Small intestine (tissue), 7 donors: ENCODE data around the gene PPP1CA. TPM values are rescaled to one million over a fixed set of nuclear protein-coding genes. Genes with fewer than 3 reads are reported as not detected.

ENCODE experiments used
- DNase-seq, 2 donors: peaks; one replicate each; pipeline versions ENCODE4 v3.0.0 to v3.0.0-alpha.2; 2013
- FAIRE-seq: peaks from 2 replicates; lab custom pipeline; 2012; peaks lifted over from hg19 to GRCh38; lab: Jason Lieb, UNC
- H3K27ac ChIP-seq, 3 donors: one replicate each; pipeline ENCODE4 v1.5.1; 2013; ENCODE audit warnings: low read length in 2 of 3, mild to moderate bottlenecking in 2 of 3, control low read depth in 1 of 3, inconsistent platforms in 1 of 3, low read depth in 1 of 3, moderate library complexity in 1 of 3
- H3K27me3 ChIP-seq, 3 donors: one replicate each; pipeline ENCODE4 v1.6.1; 2013; ENCODE audit warnings: low read length in 3 of 3, inconsistent platforms in 1 of 3; ENCODE audit not compliant: control insufficient read depth in 3 of 3, insufficient read depth in 3 of 3
- H3K36me3 ChIP-seq, 3 donors: one replicate each; pipeline ENCODE4 v1.6.1; 2013; ENCODE audit warnings: low read length in 3 of 3, inconsistent platforms in 1 of 3, low read depth in 1 of 3, mild to moderate bottlenecking in 1 of 3, moderate library complexity in 1 of 3; ENCODE audit not compliant: control insufficient read depth in 3 of 3, insufficient read depth in 2 of 3
- H3K4me1 ChIP-seq, 3 donors: one replicate each; pipeline ENCODE4 v1.6.1; 2013; ENCODE audit warnings: low read length in 2 of 3, inconsistent platforms in 1 of 3, low read depth in 1 of 3, mild to moderate bottlenecking in 1 of 3, moderate library complexity in 1 of 3; ENCODE audit not compliant: control insufficient read depth in 3 of 3, insufficient read depth in 2 of 3
- H3K4me3 ChIP-seq, 3 donors: one replicate each; pipeline ENCODE4 v1.5.1; 2013; ENCODE audit warnings: low read length in 3 of 3, control low read depth in 1 of 3, inconsistent platforms in 1 of 3, low read depth in 1 of 3, mild to moderate bottlenecking in 1 of 3, moderate library complexity in 1 of 3
- H3K9me3 ChIP-seq, 2 donors: one replicate each; pipeline ENCODE4 v1.6.1; 2013; ENCODE audit warnings: low read depth in 1 of 2, low read length in 1 of 2; ENCODE audit not compliant: control insufficient read depth in 2 of 2, insufficient read depth in 1 of 2
- WGBS, 3 donors: extraction: QIAGEN DNeasy Blood & Tissue Kit; methylation state at CpG; one replicate each; pipeline ENCODE4 v1.1.7; 2013; 5-methylcytosine and 5-hydroxymethylcytosine counted together
- polyA plus RNA-seq, 4 donors: library from polyadenylated mRNA; stranded (reverse) in 3 of 4; unstranded in 1 of 4; fragments of 200-250 nt in 3 of 4; fragments of 120-200 nt in 1 of 4; gene quantifications; one replicate each; pipeline versions ENCODE4 v1.2.1 to v1.2.3, GENCODE V29; 2013
- donor health status: healthy with polysubstance abuse.
- donor health status: control.
- donor health status: control.
- donor health status: Bipolar disorder and iron deficiency.
- donor health status: healthy.

Gene PPP1CA
- polyA plus RNA-seq, 4 donors = 123 to 211 (median 187) TPM

DNA sequence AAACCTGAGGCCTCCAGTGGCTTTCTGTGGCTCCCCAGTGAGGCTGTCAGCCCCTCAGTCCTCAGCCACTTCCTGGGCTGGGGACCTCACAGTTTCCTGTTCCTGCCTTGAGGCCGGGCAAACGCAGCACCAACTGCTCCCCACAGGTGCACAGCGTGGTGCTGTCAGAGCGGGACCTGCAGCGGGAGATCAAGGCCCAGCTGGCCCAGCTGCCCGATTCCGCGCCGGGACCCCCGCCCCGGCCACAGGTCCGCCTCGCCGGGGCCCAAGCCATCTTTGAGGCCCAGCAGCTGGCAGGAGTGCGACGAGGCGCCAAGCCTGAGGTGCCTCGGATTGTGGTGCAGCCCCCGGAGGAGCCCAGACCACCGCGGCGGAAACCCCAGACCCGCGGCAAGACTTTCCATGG lies 7.6 kb upstream of the PPP1CA start:
- no peaks in the 10 kb centered on the region for H3K36me3 ChIP-seq
- H3K27me3 ChIP-seq = peaks cover 0 to 12% (median 2%) of the 10 kb centered on the region in 3 donors
- H3K4me1 ChIP-seq = peaks cover 0 to 24% (median 0%) of the 10 kb centered on the region in 3 donors
- peak overlapping the region in 1 of 3 donors; percentile 38 for H3K4me3 ChIP-seq
- H3K27ac ChIP-seq = peak overlapping the region in 1 of 3 donors; percentile 77
- DNase-seq = peak in 1 of 2 donors; percentile 61
- WGBS, 3 donors = 56 to 67% (median 57%) methylated on average over 17 to 24 of the region's 24 CpGs
- FAIRE-seq = no peak
- no peaks in the 10 kb centered on the region for H3K9me3 ChIP-seq

DNA sequence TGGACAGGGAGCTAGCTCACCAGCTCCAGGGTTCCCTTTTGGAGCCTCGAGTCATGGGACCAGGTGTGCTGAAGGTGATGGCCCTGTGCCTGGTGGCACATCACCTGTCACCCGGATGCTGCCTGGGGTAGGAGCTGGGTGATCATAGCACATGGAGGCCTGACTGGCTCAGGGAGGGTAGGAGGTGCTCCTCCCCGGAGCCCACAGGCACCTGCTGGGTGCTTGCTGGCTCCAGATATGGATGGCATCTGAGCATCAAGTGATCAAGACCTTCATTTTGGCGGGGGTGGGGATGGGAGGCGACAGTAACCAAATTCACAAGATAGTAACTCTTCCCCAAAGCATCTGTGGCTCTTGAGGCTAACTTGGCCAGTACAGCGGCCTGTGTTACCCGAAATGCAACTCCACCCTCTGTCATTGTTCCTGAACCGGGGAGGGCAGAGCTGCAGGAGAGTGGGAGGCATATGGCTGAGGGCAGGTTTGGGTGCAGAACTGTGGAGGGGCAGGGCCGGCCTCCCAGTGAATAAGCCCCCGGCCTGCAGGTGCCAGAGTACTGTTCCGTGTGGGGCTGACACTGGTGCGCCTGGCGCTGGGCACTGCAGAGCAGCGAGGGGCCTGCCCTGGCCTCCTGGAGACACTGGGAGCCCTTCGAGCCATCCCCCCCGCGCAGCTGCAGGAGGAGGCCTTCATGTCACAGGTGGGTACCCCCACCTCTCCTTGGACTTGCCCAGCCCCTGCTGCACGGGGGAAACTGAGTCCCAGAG lies 7.0 kb upstream of the PPP1CA start:
- 59 to 72% (median 66%) methylated on average over 18 of the region's 18 CpGs for WGBS, 3 donors
- Histone ChIP-seq H3K27ac (peak overlapping the region in 2 of 3 donors; percentile 34 to 77), H3K4me3 (no peak overlapping the region), H3K4me1 (peaks cover 0 to 24% (median 0%) of the 10 kb centered on the region in 3 donors), H3K36me3 (no peaks in the 10 kb centered on the region), H3K27me3 (peaks cover 0 to 11% (median 2%) of the 10 kb centered on the region in 3 donors), H3K9me3 (no peaks in the 10 kb centered on the region)
- no peak for FAIRE-seq
- no peak for DNase-seq

DNA sequence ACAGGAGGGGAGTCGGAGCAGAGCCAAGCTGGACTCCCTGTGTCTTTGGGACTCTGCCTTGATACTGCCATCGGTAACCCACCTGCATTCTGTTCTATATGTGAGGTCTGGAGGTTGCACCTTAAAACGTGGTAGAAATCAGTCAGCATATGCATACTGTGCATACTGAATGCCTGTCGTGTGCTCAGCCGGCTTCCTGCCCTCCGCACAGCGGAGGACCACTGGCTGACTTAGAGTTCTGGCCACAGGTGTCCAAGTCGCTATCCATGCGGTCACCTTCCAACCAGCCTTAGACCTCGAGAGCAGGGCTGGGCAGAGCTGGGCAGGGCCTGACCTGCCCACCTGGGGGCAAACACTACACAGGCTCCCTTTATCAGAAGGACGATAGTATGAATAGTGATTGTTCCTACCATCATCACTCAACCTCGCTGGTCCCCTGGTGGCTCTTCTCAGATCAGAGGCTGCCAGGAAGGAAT lies 6.1 kb upstream of the PPP1CA start:
- Histone ChIP-seq H3K4me3 (peak overlapping the region in 1 of 3 donors; percentile 9), H3K36me3 (no peaks in the 10 kb centered on the region), H3K4me1 (peaks cover 0 to 25% (median 2%) of the 10 kb centered on the region in 3 donors), H3K27me3 (peaks cover 0 to 11% (median 0%) of the 10 kb centered on the region in 3 donors), H3K27ac (peak overlapping the region in 2 of 3 donors; percentile 34 to 49), H3K9me3 (no peaks in the 10 kb centered on the region)
- 53 to 67% (median 64%) methylated on average over 12 of the region's 12 CpGs for WGBS, 3 donors
- no peak for DNase-seq
- no peak for FAIRE-seq

DNA sequence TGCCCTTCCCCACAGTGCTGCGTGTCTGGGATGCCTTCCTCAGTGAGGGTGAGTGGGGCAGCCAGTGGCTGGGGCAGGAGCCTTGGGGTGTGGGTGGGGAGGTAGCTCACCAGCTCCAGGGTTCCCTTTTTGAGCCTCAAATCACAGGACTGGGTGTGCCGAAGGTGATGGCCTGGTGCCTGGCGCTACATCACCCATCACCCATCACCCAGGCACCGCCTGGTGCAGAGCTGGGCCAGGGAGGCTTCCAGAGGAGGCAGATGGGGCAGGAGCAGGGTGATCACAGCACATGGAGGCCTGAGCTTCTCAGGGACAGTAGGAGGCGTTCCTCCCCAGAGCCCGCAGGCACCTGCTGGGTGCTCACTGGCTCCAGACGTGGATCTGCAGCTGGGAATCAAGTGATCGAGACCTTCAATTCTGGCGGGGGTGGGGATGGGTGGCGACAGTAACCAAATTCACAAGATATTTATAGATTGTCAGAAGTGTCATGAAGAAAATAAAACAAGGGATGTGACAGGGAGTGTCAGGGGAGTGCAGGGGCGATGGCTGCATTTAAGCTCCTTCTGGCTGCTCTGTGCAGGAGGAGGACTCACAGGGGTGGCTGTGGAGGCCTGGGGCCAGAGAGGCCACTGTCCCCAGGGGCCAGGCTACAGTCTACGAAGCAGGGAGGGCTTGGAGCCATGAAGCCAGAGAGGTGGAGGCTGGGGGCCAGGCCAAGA lies 5.5 kb upstream of the PPP1CA start:
- WGBS, 3 donors = 32 to 56% (median 37%) methylated on average over 12 of the region's 12 CpGs
- FAIRE-seq = no peak
- no peaks in the 10 kb centered on the region for H3K9me3 ChIP-seq

DNA sequence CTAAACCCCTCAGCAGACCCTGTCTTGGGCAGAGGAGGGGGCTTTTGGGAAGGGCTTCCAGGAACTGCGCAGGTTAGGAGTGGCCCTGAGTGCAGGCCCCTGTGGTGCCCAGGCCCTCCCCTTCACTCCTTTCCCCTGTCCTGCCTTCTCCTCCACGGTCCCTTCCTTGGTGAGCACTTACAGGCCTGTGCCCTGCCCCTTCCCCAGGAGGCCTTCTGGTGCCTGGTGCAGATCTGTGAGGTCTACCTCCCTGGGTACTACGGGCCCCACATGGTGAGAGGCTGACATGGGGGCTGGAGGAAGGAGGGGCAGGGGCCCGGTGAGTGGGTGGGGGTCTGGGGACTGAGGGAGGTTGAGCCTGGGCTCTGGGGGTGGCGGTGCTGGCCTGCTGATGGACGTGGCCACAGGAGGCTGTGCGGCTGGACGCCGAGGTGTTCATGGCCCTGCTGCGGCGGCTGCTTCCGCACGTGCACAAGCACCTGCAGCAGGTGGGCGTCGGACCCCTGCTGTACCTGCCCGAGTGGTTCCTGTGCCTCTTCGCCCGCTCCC lies 4.8 kb upstream of the PPP1CA start:
- H3K4me1 ChIP-seq = peaks cover 0 to 30% (median 2%) of the 10 kb centered on the region in 3 donors
- WGBS, 3 donors = 72 to 83% (median 72%) methylated on average over 10 to 18 of the region's 18 CpGs
- H3K27me3 ChIP-seq = peaks cover 0 to 8% (median 0%) of the 10 kb centered on the region in 3 donors
- no peak for DNase-seq
- H3K4me3 ChIP-seq = peak overlapping the region in 1 of 3 donors; percentile 18
- H3K9me3 ChIP-seq = no peaks in the 10 kb centered on the region
- no peak for FAIRE-seq
- H3K36me3 ChIP-seq = no peaks in the 10 kb centered on the region
- peak overlapping the region in 1 of 3 donors; percentile 12 for H3K27ac ChIP-seq

More for the DNA sequence above, 5.5 kb upstream of the PPP1CA start:
- Histone ChIP-seq H3K27me3 (peaks cover 0 to 11% (median 0%) of the 10 kb centered on the region in 3 donors), H3K36me3 (no peaks in the 10 kb centered on the region), H3K27ac (peak overlapping the region in 1 of 3 donors; percentile 49), H3K4me3 (peak overlapping the region in 1 of 3 donors; percentile 18), H3K4me1 (peaks cover 0 to 31% (median 2%) of the 10 kb centered on the region in 3 donors)
- no peak for DNase-seq

DNA sequence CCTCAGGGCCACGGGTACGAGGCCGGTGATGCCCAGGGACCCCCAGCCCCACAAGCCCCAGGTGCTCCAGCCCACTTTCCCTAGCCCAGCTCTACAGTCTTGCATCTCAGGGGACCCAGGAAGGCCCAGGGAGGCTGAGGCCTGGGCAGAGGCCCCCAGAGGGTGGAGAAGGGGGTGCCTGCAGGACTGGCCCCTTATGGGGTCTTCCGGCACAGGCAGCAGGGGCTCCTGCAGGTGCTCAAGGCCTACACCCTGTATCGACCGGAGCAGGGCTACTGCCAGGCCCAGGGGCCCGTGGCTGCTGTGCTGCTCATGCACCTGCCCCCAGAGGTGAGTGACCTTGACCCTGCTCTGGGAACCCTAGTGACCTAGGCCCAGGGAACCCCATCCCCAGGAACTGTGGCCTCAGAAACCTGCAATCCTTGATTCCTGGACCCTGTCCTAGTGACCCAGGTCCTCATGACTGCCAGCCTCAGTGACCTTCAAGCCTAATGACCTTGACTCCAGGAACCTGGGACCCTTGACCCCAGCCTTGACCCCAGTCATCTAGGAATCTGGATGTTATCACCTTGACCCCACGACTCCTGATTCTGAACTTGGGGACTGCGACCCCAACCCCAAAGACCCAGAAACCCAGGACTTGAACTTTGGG lies 4.2 kb upstream of the PPP1CA start:
- Histone ChIP-seq H3K9me3 (no peaks in the 10 kb centered on the region), H3K27ac (no peak overlapping the region), H3K36me3 (peaks cover 0 to 1% (median 0%) of the 10 kb centered on the region in 3 donors), H3K4me1 (peaks cover 0 to 24% (median 2%) of the 10 kb centered on the region in 3 donors), H3K4me3 (peak overlapping the region in 1 of 3 donors; percentile 63), H3K27me3 (peaks cover 0 to 4% (median 0%) of the 10 kb centered on the region in 3 donors)
- FAIRE-seq (no peak), DNase-seq (no peak)
- WGBS, 3 donors = 70 to 78% (median 77%) methylated on average over 6 to 9 of the region's 9 CpGs

DNA sequence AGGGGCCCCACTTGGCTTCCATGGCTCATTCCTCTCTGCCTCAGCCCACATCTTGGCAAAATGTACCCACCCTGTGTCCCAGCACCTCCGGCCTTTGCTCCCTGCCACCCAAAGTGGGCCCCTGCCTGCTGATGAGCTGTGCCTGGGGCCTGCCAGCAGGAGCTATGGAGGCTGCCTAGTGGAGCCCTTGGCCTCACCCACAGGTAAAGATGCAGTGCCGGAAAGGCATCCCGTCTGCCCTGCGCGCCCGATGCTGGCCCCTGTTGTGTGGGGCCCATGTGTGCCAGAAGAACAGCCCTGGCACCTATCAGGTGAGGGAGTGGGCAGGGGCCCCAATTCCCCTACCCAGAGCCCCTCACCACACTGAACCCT lies 3.5 kb upstream of the PPP1CA start:
- H3K9me3 ChIP-seq = no peaks in the 10 kb centered on the region
- no peak for DNase-seq
- no peak for FAIRE-seq
- peak overlapping the region in 1 of 3 donors; percentile 63 for H3K4me3 ChIP-seq
- peak overlapping the region in 1 of 3 donors; percentile 60 for H3K27ac ChIP-seq
- no peaks in the 10 kb centered on the region for H3K27me3 ChIP-seq
- H3K4me1 ChIP-seq = peaks cover 2 to 27% (median 3%) of the 10 kb centered on the region in 3 donors
- H3K36me3 ChIP-seq = peaks cover 0 to 8% (median 0%) of the 10 kb centered on the region in 3 donors
- WGBS, 3 donors = 57 to 83% (median 78%) methylated on average over 6 of the region's 6 CpGs
